SIG-M5 (cell line): Measurements from ENCODE around the gene PUM1.
"Not testable (repeated sequence)": the region's sequence is repeated elsewhere in the genome, so short reads cannot be mapped to it uniquely, and the experiment has no call there.

Experiments
- DNase-seq: peaks from one replicate; lab custom pipeline; 2025; lab: John Stamatoyannopoulos, UW

PUM1 gene

DNA sequence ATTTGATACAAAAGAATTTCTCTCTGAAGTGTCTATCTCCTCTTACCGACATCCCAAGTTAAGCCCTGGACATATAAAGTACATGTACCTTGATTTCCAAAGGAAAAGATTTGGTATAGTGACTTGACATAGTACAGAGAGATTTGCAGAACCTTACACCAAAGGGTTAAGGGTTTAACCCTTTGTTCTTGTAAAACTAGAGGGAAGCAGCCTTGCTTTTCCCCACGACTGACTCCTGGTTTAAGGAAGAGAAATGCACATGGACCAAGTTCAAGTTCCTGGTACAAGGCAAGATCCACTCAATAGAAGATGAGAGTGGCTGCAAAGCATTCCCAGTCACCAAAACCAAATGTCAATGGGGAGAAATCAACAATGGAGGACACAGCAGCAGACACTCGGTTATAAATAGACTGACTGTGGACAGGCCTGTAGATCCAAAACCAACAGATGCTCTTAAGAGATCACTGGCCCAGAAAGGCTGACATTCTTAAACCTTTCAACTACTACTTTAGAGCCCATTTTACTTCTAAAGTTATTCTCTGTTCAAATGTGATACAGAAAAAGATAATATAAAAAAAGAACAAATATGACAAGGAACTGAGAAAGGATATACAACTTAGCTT lies 69.4 kb downstream of the PUM1 start:
- DNase-seq = no peak

DNA sequence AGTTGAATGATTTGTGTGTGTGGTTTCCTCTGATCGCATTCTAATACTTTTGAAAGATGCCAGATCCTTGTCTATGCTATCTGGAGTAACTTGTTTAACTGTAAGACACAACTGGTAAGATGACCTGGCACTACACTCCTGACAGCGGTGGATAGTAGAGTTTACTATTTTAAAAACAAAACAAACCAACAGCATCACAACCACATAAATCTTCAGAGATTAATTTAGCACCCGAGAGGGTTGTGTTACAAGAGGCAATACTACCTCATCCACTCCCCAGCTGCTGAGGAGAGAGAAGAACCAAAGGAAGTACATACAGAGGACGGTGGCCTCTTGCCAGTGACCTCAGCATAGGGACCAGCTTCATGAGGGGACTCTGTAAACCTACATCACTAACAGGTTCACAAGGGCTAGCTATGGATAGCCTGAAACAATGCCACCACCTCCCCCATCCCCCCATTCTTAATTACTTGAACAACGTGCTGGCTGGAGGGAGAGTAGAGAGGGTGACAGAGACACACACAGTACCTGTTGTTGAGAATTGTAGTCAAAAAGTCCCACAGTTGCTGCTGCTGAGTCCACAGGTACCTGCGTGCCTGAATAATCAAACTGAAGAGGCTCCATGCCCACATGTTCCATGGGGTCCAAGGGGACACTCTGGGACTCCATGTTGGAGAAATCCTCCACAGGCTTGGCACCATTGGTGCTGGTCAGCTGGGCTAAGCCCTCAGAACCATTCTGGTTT lies 73.5 kb downstream of the PUM1 start:
- no peak for DNase-seq

DNA sequence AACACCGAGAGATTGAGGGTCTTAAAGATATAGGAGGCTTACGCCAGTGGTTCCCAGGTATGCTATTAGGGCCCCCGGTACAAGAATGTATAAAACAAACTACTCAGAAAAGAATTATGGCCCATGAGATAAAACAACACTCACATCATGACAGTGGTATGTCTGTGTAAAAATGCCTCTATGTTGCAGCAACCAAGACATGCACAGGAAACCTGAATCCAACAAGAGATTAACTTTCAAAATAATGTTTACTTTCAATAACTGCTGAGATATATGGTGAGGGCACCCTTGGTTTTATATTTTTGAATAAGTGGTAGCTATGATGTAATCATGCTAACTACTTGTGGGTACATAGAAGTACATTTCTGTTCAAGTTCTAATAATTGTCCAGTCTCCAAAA lies 74.9 kb downstream of the PUM1 start:
- no peak for DNase-seq

DNA sequence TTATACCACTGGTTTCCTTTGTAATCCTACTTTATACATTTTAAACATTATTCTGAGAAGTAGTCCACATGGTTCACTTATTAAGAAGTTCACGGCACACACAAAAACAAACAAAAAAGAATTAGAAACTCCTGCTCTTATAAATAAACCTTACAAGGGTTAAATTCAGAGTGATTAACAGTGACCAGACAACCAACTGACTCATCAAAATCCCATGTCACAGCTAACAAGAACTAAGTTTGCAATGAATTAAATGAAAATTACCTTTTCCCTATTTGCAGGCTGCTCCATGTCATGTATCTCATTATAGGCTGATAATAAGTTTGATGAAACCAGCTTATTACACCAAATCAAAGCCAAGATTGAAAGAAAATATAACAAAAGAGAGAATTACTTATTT lies 77.5 kb downstream of the PUM1 start:
- no peak for DNase-seq

DNA sequence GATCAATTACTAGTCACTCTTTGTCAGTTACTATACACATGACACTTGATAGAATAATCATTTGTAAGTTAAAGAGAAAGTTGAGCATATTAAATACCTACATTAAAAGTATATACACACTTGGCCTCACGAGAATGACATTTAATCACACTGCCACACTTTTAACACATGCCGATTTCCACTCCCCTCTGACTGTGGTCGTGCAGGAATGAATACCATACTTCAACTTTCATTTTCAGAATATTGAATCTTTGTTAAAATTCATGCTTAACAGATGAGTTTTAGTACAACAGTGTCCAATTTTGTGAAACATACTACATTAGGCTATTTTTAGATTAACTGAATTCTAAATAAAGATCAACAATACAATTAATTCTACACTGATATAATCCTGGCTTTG lies 78.8 kb downstream of the PUM1 start:
- DNase-seq = no peak

DNA sequence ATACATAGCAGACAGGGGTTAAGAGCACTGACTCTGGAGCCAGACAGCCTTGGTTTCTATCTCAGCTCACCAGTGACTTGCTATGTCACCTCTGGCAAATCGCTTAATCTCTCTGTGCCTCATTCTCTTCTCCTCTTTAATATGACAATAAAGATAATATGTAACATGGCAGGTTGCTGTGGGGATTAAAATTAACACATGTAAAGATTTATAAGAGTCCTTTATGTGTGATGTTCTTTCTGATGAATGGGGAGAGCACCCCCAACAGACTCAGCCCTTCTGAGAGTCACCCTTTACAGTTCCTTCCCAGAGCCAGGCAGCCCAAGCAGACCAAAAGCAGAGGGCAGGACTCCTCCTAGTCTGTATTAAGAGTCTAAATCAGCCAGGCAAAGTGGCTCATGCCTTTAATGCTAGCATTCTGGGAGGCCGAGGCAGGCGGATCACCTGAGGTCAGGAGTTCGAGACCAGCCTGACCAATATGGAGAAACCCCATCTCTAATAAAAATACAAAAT lies 80.5 kb downstream of the PUM1 start:
- no peak for DNase-seq

DNA sequence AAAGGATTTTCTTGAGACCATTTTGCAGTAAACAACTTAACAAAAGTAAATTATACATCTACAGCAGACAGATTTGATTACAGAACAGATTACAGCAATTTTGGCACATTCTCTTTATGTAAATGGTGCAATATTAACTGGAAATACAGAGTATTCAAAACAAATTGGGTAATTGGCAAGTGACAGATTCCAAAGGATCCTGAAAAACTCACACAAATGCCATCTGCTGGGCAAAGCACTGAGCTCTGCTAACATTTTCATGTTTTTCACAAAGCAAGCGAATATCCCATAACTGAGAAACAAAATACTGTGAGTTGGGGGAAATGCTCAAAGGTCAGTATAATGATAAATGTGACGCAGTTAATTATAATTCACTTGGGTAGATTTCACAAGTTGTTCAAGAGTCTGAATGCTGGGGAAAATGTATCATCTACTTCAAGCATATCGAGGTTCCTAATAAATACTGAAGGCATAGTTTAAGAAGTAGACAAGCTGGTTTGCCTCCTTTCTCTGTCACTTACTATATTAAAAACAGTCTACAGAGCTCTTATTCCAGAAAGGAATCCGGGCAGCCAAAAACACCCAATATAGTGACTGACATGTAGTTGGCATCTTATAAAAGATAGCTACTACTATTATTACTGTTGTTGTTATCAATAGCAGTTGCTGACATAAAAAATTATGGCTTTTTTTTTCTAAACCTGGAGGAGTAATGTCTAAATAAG lies 81.2 kb downstream of the PUM1 start:
- DNase-seq = no peak

DNA sequence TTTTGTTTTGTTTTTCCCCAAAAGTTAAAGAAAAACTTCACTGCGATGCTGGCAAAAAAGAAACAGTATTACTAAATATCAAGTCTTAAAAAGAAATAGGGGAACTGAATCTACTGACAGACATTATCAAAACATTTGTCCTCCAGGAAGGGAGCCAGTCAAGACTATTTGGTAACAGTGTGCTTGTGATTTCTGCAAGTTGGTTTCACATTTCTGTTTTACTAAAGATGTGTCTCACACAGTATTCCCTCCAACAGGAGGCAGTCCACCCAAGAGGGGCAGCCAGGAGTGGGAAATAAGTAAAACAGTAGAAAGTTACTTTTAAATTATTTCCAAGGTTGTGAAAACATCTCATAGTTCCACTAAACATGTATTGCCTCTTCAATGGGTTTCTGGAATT lies 82.6 kb downstream of the PUM1 start:
- peak; percentile 59 for DNase-seq

DNA sequence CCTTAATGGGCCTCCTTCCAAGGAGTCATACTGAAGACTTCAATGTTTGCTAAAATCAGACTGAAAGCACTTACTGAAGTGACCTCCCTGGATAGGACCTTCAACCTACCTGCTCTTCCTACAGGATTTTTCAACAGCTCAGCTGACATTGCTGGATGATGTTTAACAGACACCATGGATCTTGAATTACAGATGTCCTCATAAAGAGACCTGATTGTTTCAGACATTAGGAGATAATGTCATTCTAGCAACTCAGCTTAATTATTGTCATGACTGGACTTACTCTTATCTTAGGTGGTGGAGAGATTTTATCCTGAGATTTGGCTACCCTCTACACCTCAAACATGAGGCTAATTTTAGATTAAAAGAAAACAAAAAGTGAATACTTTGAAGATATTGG lies 83.1 kb downstream of the PUM1 start:
- no peak for DNase-seq

DNA sequence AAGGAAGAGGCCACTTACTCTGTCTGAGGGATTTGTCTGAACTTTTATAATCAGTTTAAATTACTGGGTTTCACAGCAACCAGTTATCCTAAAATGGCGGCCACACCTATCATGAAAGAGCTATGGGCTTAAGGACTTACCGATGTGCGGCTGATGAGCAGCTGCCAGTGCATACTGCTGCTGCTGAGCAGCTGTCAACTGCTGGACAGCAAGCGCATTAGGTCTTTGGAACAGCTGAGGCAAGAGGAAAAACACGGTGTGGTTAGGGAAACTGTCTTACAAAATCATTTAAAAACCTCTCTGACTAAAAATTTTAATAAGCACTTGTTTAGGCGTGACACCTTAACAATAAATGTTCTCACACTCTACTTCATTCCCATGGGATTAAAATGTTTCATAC lies 84.3 kb downstream of the PUM1 start:
- DNase-seq = no peak

DNA sequence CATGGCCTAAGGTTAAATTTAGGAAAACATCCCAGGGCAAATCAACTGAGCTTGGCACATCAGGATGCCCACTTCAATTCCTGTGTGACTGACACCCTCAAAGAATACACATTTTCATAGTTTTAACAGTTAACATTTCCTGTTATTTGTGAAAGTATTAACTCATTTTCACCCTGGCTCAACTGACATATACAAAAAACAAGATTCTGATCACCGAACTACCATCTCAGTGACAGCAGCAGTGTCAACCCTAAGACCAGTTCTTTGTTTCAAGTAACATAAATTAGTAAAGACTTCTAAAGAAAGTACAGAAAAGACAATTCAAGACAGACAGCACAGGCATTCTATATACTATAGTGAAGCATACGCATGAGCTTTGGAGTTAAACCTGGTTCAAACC lies 88.0 kb downstream of the PUM1 start:
- DNase-seq = no peak

DNA sequence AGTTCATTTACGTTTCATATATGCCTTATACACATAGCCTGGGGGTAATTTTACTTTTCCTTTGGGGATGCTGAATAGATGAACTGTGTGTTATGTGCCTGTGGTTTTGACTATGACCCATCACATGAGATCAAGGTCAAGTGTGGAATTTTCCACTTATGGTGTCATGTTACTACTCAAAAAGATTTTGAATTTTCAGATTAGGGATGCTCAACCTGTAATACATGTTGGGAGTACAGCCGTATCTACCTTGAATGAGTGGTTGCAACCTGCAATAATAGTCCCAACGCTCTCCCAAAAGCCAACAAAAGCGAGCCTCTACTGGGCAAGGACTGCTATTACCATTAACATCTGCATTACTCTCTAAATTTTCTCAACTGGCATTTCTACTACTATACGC lies 88.4 kb downstream of the PUM1 start:
- DNase-seq = no peak

DNA sequence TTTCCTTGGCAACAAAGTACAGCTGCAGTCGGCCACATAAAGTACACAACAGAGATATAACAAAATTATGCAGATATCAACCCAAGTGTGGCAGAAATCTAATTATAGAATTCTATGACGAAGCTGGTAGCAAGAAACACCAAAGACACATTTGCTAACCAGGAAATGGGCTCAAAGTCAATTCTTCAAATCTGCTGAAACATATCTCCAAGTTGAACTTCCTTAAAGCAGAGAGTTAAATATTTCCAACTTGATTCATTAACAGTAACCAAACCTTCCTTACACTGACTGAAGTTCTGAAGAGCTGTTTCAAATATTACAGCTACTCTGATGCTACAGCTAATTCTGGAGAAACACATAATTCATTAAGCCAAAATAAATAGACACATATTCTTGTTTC lies 89.4 kb downstream of the PUM1 start:
- DNase-seq = no peak

DNA sequence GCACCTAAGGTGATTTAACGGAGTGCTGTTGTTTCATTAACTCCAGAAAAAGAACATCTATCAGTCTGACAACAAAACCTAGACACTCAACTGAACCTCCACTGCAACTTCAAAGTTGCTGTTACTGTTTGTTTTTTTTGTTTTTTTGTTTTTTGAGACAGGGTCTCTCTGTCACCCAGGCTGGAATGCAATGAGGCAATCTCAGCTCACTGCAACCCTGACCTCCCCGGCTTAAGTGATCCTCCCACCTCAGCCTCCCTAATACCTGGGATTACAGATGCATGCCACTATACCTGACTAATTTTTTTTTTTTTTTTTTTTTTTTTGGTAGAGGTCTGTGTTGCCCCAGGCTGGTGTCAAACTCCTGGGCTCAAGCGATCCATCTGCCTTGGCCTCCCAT lies 90.3 kb downstream of the PUM1 start:
- DNase-seq = no peak

DNA sequence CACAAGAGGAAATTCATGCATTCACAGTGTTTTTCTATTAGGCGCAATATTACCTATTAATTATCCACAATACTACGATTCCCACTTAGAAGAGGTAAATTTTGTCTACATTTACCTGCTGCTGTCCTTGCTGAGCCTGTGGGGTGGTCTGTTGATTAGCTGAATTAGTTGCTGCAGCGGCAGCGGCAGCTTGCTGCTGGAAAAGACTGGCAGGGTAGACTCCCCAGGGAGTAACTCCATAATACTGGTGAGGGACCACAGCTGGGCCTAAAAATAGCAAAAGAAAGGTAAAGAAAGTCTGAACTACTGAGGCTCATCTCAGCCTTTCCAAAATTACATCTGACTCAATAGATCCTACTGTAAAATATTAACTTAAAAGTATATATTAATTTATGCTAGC lies 91.0 kb downstream of the PUM1 start:
- DNase-seq = no peak

DNA sequence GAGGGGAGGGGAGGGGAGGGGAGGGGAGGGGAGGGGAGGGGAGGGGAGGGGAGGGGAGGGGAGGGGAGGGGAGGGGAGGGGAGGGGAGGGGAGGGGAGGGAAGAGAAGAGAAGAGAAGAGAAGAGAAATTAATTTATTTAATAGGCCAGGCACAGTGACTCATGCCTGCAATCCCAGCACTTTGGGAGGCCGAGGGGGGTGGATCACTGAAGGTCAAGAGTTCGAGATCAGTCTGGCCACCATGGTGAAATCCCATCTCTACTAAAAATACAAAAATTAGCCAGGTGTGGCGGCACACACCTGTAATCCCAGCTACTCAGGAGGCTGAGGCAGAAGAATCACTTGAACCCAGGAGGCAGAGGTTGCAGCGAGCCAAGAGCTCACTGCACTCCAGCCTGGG lies 93.2 kb downstream of the PUM1 start:
- DNase-seq = not testable (repeated sequence)

DNA sequence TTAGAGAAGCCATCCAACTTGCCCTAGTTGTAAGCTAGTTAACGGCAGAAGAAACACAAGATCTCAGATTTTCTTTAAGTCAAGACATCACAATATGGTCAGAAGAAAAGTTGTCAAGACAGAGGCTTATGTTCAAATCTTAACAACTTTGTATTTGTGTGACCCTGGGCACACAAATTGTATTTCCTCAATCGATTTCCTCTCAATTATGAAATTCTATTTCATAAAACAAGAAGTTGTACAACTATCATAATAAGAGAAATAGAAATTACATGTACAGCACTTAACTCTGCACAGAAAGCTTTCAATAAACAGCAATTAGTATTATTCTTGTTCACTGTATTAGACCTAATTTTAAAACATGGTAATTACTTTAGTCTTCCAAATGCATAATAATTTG lies 94.0 kb downstream of the PUM1 start:
- DNase-seq = no peak

DNA sequence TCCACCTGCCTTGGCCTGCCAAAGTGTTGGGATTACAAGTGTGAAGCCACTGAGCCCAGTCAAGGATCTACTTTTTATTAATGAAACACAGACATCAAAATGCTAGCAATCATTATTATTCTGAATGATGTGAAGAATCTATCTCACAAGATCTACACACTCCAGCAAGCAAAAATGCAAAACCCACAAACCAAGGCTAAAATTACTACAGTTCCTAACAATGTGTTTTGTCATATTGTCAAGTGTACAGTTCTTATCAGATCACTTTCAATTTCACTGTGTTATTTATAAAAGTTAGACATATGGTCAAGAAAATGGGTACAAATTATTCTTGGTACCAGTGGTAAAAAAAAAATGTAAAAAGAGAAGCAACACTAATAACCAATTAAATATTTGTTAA lies 95.6 kb downstream of the PUM1 start:
- DNase-seq = no peak

DNA sequence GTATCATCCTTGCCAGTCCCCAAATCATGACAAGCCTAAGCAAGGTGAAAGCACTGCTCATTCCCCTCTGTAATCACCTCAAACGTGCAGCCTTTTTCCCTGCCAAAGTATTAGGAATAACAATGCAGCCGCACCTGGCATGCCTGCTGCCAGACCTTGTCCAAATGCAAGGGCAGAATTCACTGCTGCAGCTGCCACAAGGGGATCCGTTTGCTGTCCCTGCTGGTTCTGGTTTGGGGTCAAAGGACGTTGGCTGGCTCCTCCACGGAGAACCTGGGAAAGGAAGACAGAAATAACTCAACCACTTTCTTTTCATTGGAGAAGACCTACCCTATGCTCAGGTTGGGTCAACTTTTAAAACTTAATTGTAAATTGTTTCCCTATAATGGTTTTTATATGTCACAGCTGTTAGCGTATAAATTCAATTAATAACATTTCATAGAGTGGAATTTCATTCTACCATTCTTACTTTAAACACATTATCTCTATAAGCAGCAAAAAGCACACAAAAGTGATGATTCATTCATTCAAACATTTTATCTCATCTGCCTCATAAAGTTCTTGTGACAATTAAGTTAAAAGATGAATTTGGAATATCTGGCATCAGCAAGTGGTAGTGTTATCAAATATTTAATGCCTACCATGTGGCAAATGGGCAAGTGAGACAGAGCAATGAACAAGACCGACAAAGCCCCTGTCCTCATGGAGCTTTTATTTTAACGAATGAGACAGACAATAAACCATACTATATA lies 97.1 kb downstream of the PUM1 start:
- DNase-seq = no peak

DNA sequence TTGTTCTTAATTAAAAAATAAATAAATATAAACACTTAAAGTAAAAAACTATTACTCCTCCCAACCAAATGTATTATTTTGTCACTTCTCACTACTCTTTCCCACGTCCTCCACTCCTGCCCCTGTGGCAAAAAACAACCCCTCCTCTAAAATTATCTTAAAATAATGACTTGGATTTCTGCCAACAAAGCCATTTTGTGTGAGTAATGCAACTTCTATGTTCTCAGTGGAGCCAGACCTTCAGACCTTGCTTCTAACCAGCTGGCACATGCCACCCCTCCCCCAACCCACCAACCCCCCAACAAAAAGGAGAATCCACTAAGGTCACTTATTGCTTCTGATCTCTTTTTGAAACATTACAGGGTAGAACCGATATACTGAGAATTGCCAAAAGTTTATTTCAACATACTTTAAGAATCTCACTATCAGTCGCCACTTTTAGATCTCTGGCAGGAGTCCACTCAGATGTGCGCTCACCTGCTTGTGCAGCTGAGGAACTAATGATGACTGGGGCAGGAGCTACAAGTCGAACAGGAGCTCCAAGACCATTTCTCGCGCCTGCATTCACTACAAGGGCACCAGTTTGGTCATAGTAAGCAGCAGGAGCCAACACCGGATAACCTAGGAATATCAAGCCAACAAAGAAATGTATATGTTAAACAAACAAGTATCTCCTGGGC lies 98.7 kb downstream of the PUM1 start:
- no peak for DNase-seq

DNA sequence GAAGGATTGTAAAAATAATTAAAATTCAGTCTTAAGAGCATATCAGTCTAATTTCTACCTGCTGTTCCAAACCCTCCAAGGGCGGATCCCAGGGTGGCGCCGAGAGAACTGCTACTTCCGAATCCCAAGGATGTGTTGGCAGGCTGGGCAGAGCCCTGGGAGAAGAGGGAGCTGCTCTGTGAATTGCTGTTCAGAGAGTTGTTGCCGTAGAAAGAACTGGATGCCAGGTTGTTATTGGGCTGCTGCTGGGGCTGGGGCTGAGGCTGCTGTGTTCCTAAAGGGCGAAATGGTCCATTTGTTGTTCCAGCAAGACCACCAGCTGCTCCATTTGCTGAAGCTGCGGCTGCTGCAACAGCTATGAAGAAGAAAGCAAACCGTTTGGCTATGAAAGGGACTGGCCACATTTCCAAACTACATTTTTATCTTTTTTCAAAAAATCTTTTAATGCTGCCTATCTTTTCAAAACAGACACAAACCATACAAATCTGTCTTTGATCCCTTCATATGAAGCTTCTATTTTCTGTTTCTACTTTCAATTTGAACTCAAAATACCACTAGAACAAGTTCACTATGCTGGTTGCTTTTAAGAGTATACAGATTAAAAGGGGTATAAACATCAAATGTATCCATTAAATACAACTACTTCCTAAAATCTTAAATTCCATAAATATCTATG lies 99.5 kb downstream of the PUM1 start:
- DNase-seq = no peak
